IMR-90 (cell line): Measurements from ENCODE around the gene TBCA. TPM values are rescaled to one million over a fixed set of nuclear protein-coding genes. Genes with fewer than 3 reads are reported as not detected.
"Not testable (repeated sequence)": the region's sequence is repeated elsewhere in the genome, so short reads cannot be mapped to it uniquely, and the experiment has no call there.

Source experiments
- ATAC-seq: fragments of 200-7000 bp; cut with Tn5 transposase; 2 replicates; pipeline ENCODE4 v1.9.1; 2020; ENCODE audit warnings: low read depth, mild to moderate bottlenecking, moderate library complexity
- BruUV-seq: library from RNA; stranded (reverse); fragments of 400-500 nt; replicated peaks from 2 replicates; lab custom pipeline; 2021; lab: Mats Ljungman, UMichigan
- CTCF ChIA-PET: fragments of 300-600 bp; formaldehyde crosslinking; extraction: SDS; loops from one replicate; lab custom pipeline; 2021; ENCODE audit warnings: antibody characterized with exemption; lab: Yijun Ruan, JAX
- POLR2A ChIA-PET: fragments of 300-600 bp; sonication (Branson Sonifier 250); formaldehyde crosslinking; loops from one replicate; lab custom pipeline; 2022; ENCODE audit warnings: antibody characterized with exemption; ENCODE audit not compliant: unreplicated experiment; lab: Charles Lee
- DNase-seq: peaks from one replicate; pipeline ENCODE4 v3.0.0; 2013
- H2AFZ ChIP-seq: replicated peaks from 2 replicates; pipeline ENCODE3; 2013; ENCODE audit warnings: low read length, mild to moderate bottlenecking; ENCODE audit not compliant: poor library complexity
- H2AK5ac ChIP-seq: 2 replicates; pipeline ENCODE4 v1.6.1; 2013; ENCODE audit warnings: low read depth, low read length, inconsistent platforms
- H2AK9ac ChIP-seq: replicated peaks from 2 replicates; pipeline ENCODE3; 2013; ENCODE audit warnings: mild to moderate bottlenecking, low read depth, low read length, moderate library complexity; ENCODE audit not compliant: poor library complexity
- H2BK120ac ChIP-seq: 2 replicates; pipeline ENCODE4 v1.6.1; 2013; ENCODE audit warnings: low read depth, low read length, inconsistent platforms
- H2BK15ac ChIP-seq: 3 replicates; pipeline ENCODE4 v1.6.1; 2013; ENCODE audit warnings: low read depth, low read length, inconsistent platforms
- H2BK20ac ChIP-seq: 2 replicates; pipeline ENCODE4 v1.6.1; 2013; ENCODE audit warnings: low read depth, mild to moderate bottlenecking, inconsistent platforms, low read length, moderate library complexity
- H2BK5ac ChIP-seq: 2 replicates; pipeline ENCODE4 v1.6.1; 2013; ENCODE audit warnings: mild to moderate bottlenecking, low read depth, low read length, inconsistent platforms; ENCODE audit not compliant: poor library complexity, severe bottlenecking
- H3K14ac ChIP-seq: replicated peaks from 2 replicates; pipeline ENCODE4 v1.6.1; 2013; ENCODE audit warnings: low read depth, low read length, inconsistent platforms
- H3K18ac ChIP-seq: 2 replicates; pipeline ENCODE4 v1.6.1; 2013; ENCODE audit warnings: low read depth, low read length, control low read depth
- H3K23ac ChIP-seq: 2 replicates; pipeline ENCODE4 v1.6.1; 2013; ENCODE audit warnings: low read depth, low read length, inconsistent platforms
- H3K27ac ChIP-seq: 2 replicates; pipeline ENCODE4 v1.5.1; 2013; ENCODE audit warnings: mild to moderate bottlenecking, control low read depth, low read length; ENCODE audit not compliant: insufficient read depth
- H3K27me3 ChIP-seq: 2 replicates; pipeline ENCODE4 v1.6.1; 2013; ENCODE audit warnings: low read length; ENCODE audit not compliant: control insufficient read depth, insufficient read depth
- H3K36me3 ChIP-seq: 2 replicates; pipeline ENCODE4 v1.6.1; 2013; ENCODE audit warnings: low read length, mixed read lengths; ENCODE audit not compliant: control insufficient read depth, insufficient read depth
- H3K4ac ChIP-seq: 2 replicates; pipeline ENCODE4 v1.6.1; 2013; ENCODE audit warnings: low read depth, low read length, inconsistent platforms
- H3K4me1 ChIP-seq: 2 replicates; pipeline ENCODE4 v1.6.1; 2013; ENCODE audit warnings: low read length, mixed read lengths; ENCODE audit not compliant: control insufficient read depth, insufficient read depth
- H3K4me2 ChIP-seq: 2 replicates; pipeline ENCODE4 v1.6.1; 2013; ENCODE audit warnings: low read depth, mild to moderate bottlenecking, control low read depth, low read length, moderate library complexity
- H3K4me3 ChIP-seq: 2 replicates; pipeline ENCODE4 v1.5.1; 2013; ENCODE audit warnings: low read depth, mild to moderate bottlenecking, control low read depth, low read length, moderate library complexity; ENCODE audit not compliant: insufficient read depth
- H3K56ac ChIP-seq: 2 replicates; pipeline ENCODE4 v1.6.1; 2013; ENCODE audit warnings: low read length, inconsistent platforms; ENCODE audit not compliant: insufficient read depth; ENCODE audit errors: extremely low read depth
- H3K79me1 ChIP-seq, 2 experiments: 2 replicates each; pipeline ENCODE4 v1.6.1; 2013; ENCODE audit warnings: low read length in 2 of 2, inconsistent platforms in 1 of 2, low read depth in 1 of 2
- H3K9ac ChIP-seq: 2 replicates; pipeline ENCODE4 v1.6.1; 2013; ENCODE audit warnings: low read depth, low read length, control low read depth
- H3K9me1 ChIP-seq: 2 replicates; pipeline ENCODE4 v1.6.1; 2013; ENCODE audit warnings: low read length, inconsistent platforms; ENCODE audit not compliant: insufficient read depth
- H3K9me3 ChIP-seq: 2 replicates; pipeline ENCODE4 v1.6.1; 2013; ENCODE audit warnings: low read length; ENCODE audit not compliant: control insufficient read depth, insufficient read depth
- H4K20me1 ChIP-seq: 2 replicates; pipeline ENCODE4 v1.6.1; 2013; ENCODE audit warnings: low read length, inconsistent platforms; ENCODE audit not compliant: insufficient read depth
- H4K5ac ChIP-seq: 2 replicates; pipeline ENCODE4 v1.6.1; 2013; ENCODE audit warnings: mild to moderate bottlenecking, low read depth, low read length, control low read depth
- H4K8ac ChIP-seq, 2 experiments: 2 replicates each; pipeline ENCODE4 v1.6.1; 2013; ENCODE audit warnings: low read depth in 2 of 2, low read length in 2 of 2, control low read depth in 1 of 2, inconsistent platforms in 1 of 2
- H4K91ac ChIP-seq: 2 replicates; pipeline ENCODE4 v1.6.1; 2013; ENCODE audit warnings: low read depth, low read length, inconsistent platforms; ENCODE audit not compliant: insufficient read depth
- WGBS, 2 experiments: methylation state at CpG; one replicate each; pipeline versions ENCODE4 v1.1.5 to v1.1.7; 2013; ENCODE audit warnings: missing lambda C conversion rate in 2 of 2; ENCODE audit not compliant: insufficient read length in 1 of 2; ENCODE audit errors: extremely low coverage in 2 of 2; 5-methylcytosine and 5-hydroxymethylcytosine counted together
- dilution Hi-C: fragments of 300-500 bp; cut with HindIII; formaldehyde crosslinking; loops from one replicate; pipeline ENCODE4 v1.14.3; 2018; ENCODE audit warnings: low sequenced_read_pairs; ENCODE audit not compliant: unreplicated experiment
- in situ Hi-C: fragments of 300-500 bp; cut with MboI; formaldehyde crosslinking; loops from 3 replicates; pipeline ENCODE4 v1.14.3; 2019; ENCODE audit warnings: low sequenced_read_pairs, inconsistent platforms, mixed read lengths
- intact Hi-C: fragments of 100-400 bp; cut with micrococcal nuclease; formaldehyde crosslinking; loops from 2 replicates; pipeline ENCODE4 v1.10.0; 2022
- polyA plus RNA-seq, 3 experiments: library from polyadenylated mRNA; depleted of rRNA; stranded (reverse); fragments of >200 nt; gene quantifications; 2 replicates each; pipeline ENCODE4 v1.2.3, GENCODE V29; 2012; ENCODE audit warnings: low replicate concordance in 1 of 3
- total RNA-seq: library from RNA; depleted of rRNA; stranded (reverse); fragments of >200 nt; gene quantifications from 2 replicates; pipeline ENCODE4 v1.2.3, GENCODE V29; 2012

TBCA gene
- total and polyA plus RNA-seq, 2 of the 4 experiments (the other 2 are of a cell fraction) = 6.1 to 137 TPM

GRCh38 chr5:77699569-77699968 is 76.6 kb downstream of the TBCA start:
- BruUV-seq, H2AFZ ChIP-seq, H3K27me3 ChIP-seq, H3K4me3 ChIP-seq, H3K9ac ChIP-seq, H3K18ac ChIP-seq, H4K91ac ChIP-seq, intact Hi-C loops, H2BK120ac ChIP-seq, in situ Hi-C loops, ATAC-seq, H3K36me3 ChIP-seq, H2AK5ac ChIP-seq, H2BK20ac ChIP-seq, H3K4me1 ChIP-seq, H4K20me1 ChIP-seq, H3K56ac ChIP-seq, H2BK5ac ChIP-seq, H3K14ac ChIP-seq, H3K4ac ChIP-seq, H3K9me1 ChIP-seq, H2BK15ac ChIP-seq, H3K9me3 ChIP-seq, H3K4me2 ChIP-seq, dilution Hi-C loops, H4K5ac ChIP-seq, H3K23ac ChIP-seq, H4K8ac ChIP-seq, H2AK9ac ChIP-seq, POLR2A ChIA-PET, H3K27ac ChIP-seq: not testable (repeated sequence)
- peaks cover 32 to 34% of the 10 kb centered on the region in 2 experiments for H3K79me1 ChIP-seq
- WGBS, 2 experiments = no CpG with 5 or more reads among the region's 7 CpGs
- CTCF ChIA-PET = interaction anchor here (0.6 kb wide), 1 partner anchor 63 kb away, joined by 5 read pairs; no protein-coding TSS in a partner anchor
- peak; percentile 5 for DNase-seq
